ENCODE measurements around the gene LAMTOR4.
"Not testable (repeated sequence)": the region's sequence is repeated elsewhere in the genome, so short reads cannot be mapped to it uniquely, and the experiment has no call there.

The LAMTOR4 gene

GRCh38 chr7:100132697-100133151 lies 16.0 kb upstream of the LAMTOR4 start:
- TF ChIP-seq CTCF (IDR thresholded peaks at IDR 0.05; ENCODE audit: insufficient read depth, low read length, missing control alignments): peak; percentile 93
- no peak overlapping the region for H3K4me3 ChIP-seq (ENCODE audit: low read depth, low read length)
- no peak for DNase-seq (ENCODE audit: low read depth, low spot score)
- ChIA-PET POLR2A (no interaction called here), CTCF (interaction anchor here (0.6 to 11.8 kb wide), 34 partner anchors 8 to 719 kb away, joined by 3 to 298 read pairs (median 8); partner anchors contain the start of genes AP4M1, GPC2, LAMTOR4 and MCM7)

- H3K4me3 ChIP-seq (ENCODE audit: low read depth, low read length): no peak overlapping the region
- TF ChIP-seq CTCF (IDR thresholded peaks at IDR 0.05; ENCODE audit: insufficient read depth, low read length, missing control alignments): no peak
- ChIA-PET CTCF (interaction anchor here (1.0 to 13.2 kb wide), 3 partner anchors 7 to 76 kb away, joined by 4 to 298 read pairs (median 167); partner anchors contain the start of gene PVRIG), POLR2A (no interaction called here)
- no peak for DNase-seq (ENCODE audit: low read depth, low spot score)
Observed at GRCh38 chr7:100137851-100138760, 10.6 kb upstream of the LAMTOR4 start.

GRCh38 chr7:100141555-100141949 lies 7.2 kb upstream of the LAMTOR4 start:
- no peak for DNase-seq (ENCODE audit: low read depth, low spot score)
- no peak for TF ChIP-seq CTCF (IDR thresholded peaks at IDR 0.05; ENCODE audit: insufficient read depth, low read length, missing control alignments)
- H3K4me3 ChIP-seq (ENCODE audit: low read depth, low read length): no peak overlapping the region
- CTCF ChIA-PET: interaction anchor here (0.7 to 13.2 kb wide), 3 partner anchors 10 to 77 kb away, joined by 3 to 167 read pairs (median 7); no protein-coding TSS in a partner anchor
- POLR2A ChIA-PET: interaction anchor here (0.6 kb wide), 1 partner anchor 40 kb away, joined by 3 read pairs; the partner anchor contains the start of genes AP4M1 and MCM7

- no peak overlapping the region for H3K4me3 ChIP-seq (ENCODE audit: low read depth, low read length)
- DNase-seq (ENCODE audit: low read depth, low spot score): no peak
- CTCF ChIA-PET: interaction anchor here (0.9 to 13.2 kb wide), 3 partner anchors 11 to 76 kb away, joined by 3 to 167 read pairs (median 7); no protein-coding TSS in a partner anchor
- no peak for TF ChIP-seq CTCF (IDR thresholded peaks at IDR 0.05; ENCODE audit: insufficient read depth, low read length, missing control alignments)
- POLR2A ChIA-PET: interaction anchor here (0.6 kb wide), 1 partner anchor 41 kb away, joined by 3 read pairs; the partner anchor contains the start of genes AP4M1 and MCM7
Observed at GRCh38 chr7:100142461-100142860, 6.3 kb upstream of the LAMTOR4 start.

- H3K4me3 ChIP-seq (ENCODE audit: low read depth, low read length); POLR2A ChIA-PET: not testable (repeated sequence)
- CTCF ChIA-PET: interaction anchor here (0.7 to 13.2 kb wide), 3 partner anchors 10 to 15 kb away, joined by 3 to 167 read pairs (median 3); no protein-coding TSS in a partner anchor
- peak; percentile 12 for DNase-seq (ENCODE audit: low read depth, low spot score)
Observed at GRCh38 chr7:100146350-100146749, 2.4 kb upstream of the LAMTOR4 start.

GRCh38 chr7:100147278-100147677 lies 1.4 kb upstream of the LAMTOR4 start:
- ChIA-PET POLR2A (no interaction called here), CTCF (interaction anchor here (0.9 to 13.2 kb wide), 4 partner anchors 10 to 63 kb away, joined by 3 to 167 read pairs (median 4); no protein-coding TSS in a partner anchor)
- DNase-seq (ENCODE audit: low read depth, low spot score): no peak
- no peak overlapping the region for H3K4me3 ChIP-seq (ENCODE audit: low read depth, low read length)
- no peak for TF ChIP-seq CTCF (IDR thresholded peaks at IDR 0.05; ENCODE audit: insufficient read depth, low read length, missing control alignments)

Measured in AG04449 (cell line).